ENCODE results near the gene SFXN1.
A peak's percentile ranks its signal among the peaks of the same experiment; 100 is the strongest.

Gene SFXN1

GRCh38 chr5:175465282-175465681 lies 13.1 kb upstream of the SFXN1 start:
- DNase-seq (ENCODE audit: low spot score) = no peak

GRCh38 chr5:175466700-175467318 lies 11.6 kb upstream of the SFXN1 start:
- no peak for DNase-seq (ENCODE audit: low spot score)

GRCh38 chr5:175467983-175468690 lies 10.2 kb upstream of the SFXN1 start:
- no peak for DNase-seq (ENCODE audit: low spot score)

- no peak for DNase-seq (ENCODE audit: low spot score)
Observed at GRCh38 chr5:175468892-175469291, 9.5 kb upstream of the SFXN1 start.

- DNase-seq (ENCODE audit: low spot score) = no peak
Observed at GRCh38 chr5:175469916-175470315, 8.4 kb upstream of the SFXN1 start.

- no peak for DNase-seq (ENCODE audit: low spot score)
Observed at GRCh38 chr5:175470781-175471180, 7.6 kb upstream of the SFXN1 start.

- no peak for DNase-seq (ENCODE audit: low spot score)
Observed at GRCh38 chr5:175471196-175471595, 7.2 kb upstream of the SFXN1 start.

GRCh38 chr5:175471628-175472027 lies 6.7 kb upstream of the SFXN1 start:
- peak; percentile 33 for DNase-seq (ENCODE audit: low spot score)

- no peak for DNase-seq (ENCODE audit: low spot score)
Observed at GRCh38 chr5:175472378-175472777, 6.0 kb upstream of the SFXN1 start.

- DNase-seq (ENCODE audit: low spot score) = no peak
Observed at GRCh38 chr5:175475248-175475647, 3.1 kb upstream of the SFXN1 start.

GRCh38 chr5:175477440-175477839 lies 920 bp upstream of the SFXN1 start:
- DNase-seq (ENCODE audit: low spot score) = no peak

GRCh38 chr5:175478008-175478383 lies 364 bp upstream of the SFXN1 start:
- DNase-seq (ENCODE audit: low spot score) = no peak

GRCh38 chr5:175479125-175479881 lies 943 bp downstream of the SFXN1 start:
- no peak for DNase-seq (ENCODE audit: low spot score)

- DNase-seq (ENCODE audit: low spot score) = no peak
Observed at GRCh38 chr5:175483337-175483736, 5.0 kb downstream of the SFXN1 start.

GRCh38 chr5:175484322-175484721 lies 6.0 kb downstream of the SFXN1 start:
- no peak for DNase-seq (ENCODE audit: low spot score)

- DNase-seq (ENCODE audit: low spot score) = no peak
Observed at GRCh38 chr5:175484829-175485228, 6.5 kb downstream of the SFXN1 start.

GRCh38 chr5:175485631-175486030 lies 7.3 kb downstream of the SFXN1 start:
- DNase-seq (ENCODE audit: low spot score) = no peak

GRCh38 chr5:175487514-175488222 lies 9.3 kb downstream of the SFXN1 start:
- no peak for DNase-seq (ENCODE audit: low spot score)

- no peak for DNase-seq (ENCODE audit: low spot score)
Observed at GRCh38 chr5:175489693-175490443, 11.5 kb downstream of the SFXN1 start.

- no peak for DNase-seq (ENCODE audit: low spot score)
Observed at GRCh38 chr5:175491223-175491622, 12.9 kb downstream of the SFXN1 start.

- DNase-seq (ENCODE audit: low spot score) = no peak
Observed at GRCh38 chr5:175493260-175493659, 14.9 kb downstream of the SFXN1 start.
